Activated CD4-positive, CD25-positive, alpha-beta regulatory T cell treated with anti-CD3 and anti-CD28 coated beads, Interleukin-2, amount 50 U/mL, for 72 hours (primary cell): ENCODE data around the gene CA4.
"Not testable (repeated sequence)": the region's sequence is repeated elsewhere in the genome, so short reads cannot be mapped to it uniquely, and the experiment has no call there.

ENCODE experiments used
- DNase-seq: peaks from one replicate; pipeline ENCODE4 v3.0.0; 2021

The CA4 gene

DNA sequence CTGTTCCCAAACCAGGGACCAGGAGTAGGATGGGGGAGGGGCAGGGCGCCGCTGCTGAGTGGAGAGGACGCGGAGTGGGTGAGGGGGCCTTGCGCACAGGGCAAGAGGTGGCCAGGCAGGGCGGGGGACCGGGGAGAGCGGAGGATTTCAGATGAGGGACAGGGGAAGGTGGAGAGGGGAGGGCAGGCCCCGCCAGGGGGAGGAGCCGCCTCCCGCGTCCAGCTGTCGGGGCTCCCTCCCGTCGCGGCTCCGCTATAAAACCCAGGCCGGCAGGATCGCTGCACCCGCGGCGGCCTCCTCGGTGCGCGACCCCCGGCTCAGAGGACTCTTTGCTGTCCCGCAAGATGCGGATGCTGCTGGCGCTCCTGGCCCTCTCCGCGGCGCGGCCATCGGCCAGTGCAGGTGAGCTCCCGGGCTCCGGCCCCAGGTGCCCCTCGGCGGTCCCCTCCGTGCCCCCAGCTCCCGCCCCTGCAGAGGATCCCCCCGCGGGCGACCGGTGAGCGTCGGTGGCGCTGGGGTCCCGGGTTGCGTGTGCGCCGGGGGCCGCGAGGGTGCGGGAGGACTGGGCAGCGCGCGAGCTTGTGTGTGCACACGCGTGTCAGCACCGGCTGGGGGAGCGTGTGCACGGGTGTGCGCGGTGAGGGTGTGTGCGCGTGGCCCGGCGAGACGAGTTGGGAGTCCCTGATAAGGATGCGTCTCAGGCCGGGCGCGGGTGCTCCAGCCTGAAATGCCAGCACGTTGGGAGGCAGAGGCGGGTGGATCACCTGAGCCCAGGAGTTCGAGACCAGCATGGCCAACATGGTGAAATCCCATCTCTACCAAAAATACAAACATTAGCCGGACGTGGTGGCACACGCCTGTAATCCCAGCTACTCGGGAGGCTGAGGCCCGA is at the start of gene CA4:
CA4 (plus strand) TSS at position 283 of the 892 bp plus-strand sequence; CDS start at position 345, 62 bp downstream.
- no peak for DNase-seq

DNA sequence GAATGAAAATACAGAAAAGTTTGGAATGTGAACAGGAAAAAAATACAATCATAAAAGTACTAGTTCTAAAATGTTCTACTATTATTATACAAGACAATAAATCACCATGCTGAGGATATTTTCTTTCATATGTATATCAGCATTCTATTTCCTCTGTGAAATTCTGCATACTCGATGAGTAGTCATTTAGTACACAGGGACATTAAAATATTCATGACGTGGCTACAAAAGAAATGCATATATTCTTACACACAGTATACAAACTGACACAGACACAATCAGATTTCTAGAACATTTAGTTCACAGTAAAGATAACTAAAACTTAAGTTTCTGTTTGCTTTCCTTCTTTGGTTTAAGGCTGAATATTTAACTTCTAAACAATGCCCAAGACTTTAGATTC is 49.2 kb upstream of the CA4 start:
- not testable (repeated sequence) for DNase-seq

DNA sequence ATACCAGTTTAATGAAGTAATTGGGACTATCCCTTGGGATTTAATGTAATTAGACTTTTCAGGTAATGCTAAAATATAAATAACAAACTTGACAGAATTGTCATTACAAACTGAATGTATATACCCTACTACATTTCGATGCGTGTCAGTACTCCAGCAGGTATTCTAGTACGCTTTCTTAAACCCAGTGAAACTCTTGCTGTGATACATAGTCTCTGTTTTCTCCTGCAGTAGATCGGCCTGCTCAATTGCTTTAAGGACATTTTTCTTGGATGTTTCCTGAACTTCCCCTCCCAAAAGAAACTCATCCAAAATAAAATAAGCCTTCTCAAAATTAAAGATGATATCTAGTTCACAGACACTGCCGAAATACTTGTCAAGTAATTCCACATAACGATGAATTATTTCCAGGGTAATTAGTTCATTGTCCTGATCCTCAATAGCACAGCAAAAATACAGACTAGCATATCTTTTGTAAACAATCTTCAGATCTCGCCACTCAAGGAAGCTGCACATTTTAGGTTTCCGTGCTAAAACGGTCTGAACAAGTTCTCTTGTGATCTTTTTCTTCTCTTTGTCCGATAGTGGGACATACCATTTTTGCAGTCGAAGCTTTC is 47.6 kb upstream of the CA4 start:
- not testable (repeated sequence) for DNase-seq

DNA sequence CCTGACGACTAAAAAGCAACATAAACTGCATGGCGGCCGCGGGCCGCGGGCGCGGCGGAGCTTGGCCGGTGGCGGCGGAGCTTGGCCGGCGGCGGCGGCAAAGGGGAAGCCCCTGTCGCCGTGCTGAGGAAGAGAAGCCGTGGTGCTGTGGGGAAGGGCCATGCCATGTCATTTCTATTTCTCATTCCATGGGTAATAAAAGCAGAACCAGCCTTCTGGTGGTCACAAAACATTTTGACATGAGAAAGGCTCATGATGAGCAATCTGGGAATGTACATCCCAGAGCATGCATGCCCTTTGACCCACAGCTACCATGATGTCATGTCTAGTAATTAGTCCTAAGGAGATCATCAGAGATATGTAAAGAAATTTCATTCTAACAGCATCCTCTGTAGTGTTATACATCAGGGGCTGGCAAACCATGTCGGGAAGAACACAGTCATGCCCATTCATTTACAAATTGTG is 47.1 kb upstream of the CA4 start:
- DNase-seq: peak; percentile 46

DNA sequence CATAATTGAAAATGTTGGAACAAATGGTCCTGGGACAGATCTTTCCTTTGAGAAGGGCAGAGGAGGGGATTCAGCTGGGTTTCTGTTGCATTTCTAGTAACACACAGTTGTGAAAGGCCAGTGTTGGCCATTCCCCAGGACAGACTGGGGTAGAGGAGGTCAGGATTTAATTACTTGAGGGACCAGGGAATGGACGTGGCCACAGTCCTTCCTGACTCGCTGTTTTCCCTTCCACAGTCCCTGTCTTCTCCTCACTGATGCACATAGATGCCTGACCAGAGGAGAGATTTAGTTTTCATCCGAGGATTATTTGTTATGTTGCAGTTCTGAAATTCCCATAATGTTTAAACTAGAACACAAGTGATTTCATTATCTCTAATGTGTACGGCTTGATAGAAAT is 45.8 kb upstream of the CA4 start:
- no peak for DNase-seq

DNA sequence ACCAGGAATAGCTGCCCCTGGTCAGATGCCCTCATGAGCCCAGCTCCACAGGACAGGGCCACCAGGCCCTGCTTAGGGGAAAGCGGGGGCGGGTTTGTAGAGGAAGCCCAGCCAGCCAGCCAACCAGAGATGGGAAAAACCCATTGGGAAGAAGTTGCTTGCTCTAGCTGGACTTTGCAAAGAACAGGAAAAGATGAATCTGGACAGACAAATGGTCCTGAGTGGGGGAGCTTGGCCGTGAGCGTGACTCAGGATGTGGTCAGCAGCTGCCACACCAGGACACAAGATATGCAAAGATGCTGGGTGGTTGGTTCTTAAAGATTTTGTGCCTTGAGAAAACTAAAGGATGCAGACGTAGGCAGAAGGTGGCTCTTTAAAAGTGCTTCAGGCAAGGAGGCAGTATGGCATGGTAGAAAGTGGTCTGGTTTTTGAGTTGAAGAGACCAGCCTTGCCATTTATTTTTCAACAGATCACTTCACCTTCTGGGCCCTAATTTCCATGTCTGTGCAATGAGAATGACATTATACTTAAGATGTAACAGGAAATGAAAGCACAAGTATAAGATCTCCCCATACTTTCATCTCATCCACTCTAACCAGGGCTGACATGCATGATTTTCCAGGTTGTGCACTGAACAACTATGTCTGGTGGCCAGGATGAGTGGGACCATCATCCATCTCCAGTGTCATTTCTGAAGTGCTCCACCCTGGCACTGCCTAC is 43.3 kb upstream of the CA4 start:
- no peak for DNase-seq

DNA sequence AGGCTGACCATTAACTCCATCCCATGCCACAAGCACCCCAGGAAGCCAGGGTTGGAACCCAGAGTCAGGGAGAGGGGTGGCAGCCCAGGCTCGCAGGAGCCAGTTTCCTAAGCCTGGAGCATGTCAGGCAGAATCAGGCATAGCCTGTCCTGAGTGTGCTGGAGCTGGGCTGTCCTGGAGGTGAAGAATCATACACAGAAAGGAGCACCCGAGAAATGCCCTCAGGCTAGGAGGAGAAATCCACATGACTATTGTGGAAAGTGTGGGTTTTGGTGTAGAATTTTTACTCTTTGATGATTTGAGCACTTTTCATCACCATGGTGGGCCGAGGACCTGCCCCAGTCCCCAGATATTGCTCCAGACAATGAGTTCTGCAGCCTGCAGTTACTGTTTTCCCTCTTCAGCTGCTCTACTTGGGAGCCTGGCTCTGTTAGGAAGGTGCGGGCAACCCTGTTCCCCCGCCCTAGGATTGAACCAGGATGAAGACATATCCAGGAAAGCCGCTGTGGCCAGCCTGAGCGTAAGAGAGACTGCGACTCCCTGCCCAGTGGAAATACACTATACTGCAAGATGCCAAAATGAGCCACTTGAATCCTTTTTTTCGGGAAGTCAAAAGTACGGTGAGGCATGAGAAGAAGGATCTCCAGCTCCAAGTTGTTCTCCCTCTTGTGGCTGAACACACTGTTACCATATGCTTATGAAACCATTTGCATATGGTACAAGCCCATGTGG is 42.1 kb upstream of the CA4 start:
- no peak for DNase-seq

DNA sequence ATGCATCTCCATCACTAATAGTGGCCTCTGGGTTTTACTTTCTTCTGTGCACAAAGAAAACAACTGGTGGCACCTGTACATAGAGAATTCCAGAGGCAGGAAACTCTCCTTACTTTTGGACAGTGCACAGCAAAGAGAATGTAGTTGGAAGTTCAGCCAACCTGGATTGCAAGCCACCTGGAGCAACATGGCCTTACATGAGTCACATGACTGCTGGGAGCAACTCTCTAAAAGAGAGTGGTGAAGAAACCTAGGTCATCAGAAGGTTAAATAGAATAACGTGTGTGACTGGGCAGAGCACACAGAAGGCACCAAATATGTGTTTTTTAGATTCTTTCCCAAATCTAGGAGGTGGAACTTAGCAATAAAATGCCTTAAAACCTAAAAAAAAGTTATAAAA is 41.5 kb upstream of the CA4 start:
- DNase-seq: not testable (repeated sequence)

DNA sequence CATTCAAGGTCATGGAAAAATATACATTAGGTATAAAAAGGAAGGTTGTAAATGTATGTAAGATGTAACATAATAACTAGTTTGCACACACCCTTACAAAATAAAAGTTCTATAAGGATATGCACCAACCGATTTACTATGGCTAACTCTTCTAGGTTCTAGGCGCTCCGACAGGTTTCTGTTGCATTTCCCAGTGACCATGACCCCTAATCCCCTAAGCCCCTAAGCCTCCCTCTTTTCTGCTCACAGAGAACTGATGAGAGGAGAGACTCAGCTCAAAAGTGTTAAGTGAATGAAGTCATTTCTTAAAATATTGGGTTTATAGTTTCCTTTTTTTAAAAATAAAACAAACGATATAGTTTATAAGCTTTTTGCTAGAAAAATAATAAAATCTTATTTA is 41.1 kb upstream of the CA4 start:
- no peak for DNase-seq

DNA sequence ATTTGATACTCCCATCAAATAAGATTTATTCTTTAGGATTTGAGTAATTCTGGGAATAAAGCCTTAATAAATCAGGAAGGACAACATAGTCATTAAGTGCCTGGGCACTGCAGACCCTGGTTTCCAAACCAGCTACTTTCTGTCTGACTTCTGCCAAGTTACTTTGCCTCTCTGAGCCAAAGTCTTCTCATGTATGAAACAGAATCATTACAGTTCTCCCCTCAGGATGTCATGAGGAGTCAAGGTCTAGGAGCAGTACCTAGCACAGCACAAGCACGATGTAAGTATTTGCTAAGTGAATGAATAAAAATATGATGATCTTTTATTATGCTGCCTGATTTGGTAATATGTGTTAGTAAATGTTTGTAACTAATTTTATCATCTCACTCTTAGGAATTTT is 40.6 kb upstream of the CA4 start:
- DNase-seq: no peak

DNA sequence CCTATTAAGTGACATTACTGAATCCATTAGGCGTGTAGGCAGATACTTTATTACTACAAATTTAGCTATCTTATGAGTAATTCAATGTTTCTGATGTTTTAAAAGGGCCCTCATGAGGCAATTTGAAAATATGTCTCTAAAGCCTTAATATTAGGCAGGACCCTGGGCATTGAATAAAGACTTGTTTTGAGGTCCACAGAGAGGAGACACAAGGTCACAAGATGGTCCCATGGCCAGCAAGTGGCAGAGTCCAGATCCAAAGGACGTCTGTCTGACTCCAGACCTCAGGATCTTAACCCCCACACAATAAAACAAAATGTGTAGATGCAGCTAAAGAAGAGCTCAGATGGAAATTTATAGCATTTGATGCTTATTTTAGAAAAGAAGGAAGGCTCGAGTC is 39.2 kb upstream of the CA4 start:
- no peak for DNase-seq

DNA sequence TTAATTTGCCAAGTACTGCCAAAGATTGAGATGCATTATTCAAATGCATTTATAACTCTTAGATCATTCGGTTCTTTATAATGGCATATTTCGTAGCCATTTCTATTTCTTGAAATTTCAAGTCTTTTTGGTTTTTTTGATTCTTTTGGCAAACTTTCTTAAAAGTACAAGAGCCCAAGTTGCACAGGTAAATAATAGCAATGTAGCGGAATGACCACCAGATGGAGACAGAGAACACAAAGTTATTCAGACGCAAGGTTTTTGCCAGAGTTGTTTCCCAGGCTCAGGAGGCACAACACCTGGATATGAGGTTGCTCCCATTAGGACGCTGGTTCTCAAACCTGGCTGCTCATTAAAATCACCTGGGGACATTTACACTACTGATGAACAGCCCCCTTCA is 38.1 kb upstream of the CA4 start:
- not testable (repeated sequence) for DNase-seq

DNA sequence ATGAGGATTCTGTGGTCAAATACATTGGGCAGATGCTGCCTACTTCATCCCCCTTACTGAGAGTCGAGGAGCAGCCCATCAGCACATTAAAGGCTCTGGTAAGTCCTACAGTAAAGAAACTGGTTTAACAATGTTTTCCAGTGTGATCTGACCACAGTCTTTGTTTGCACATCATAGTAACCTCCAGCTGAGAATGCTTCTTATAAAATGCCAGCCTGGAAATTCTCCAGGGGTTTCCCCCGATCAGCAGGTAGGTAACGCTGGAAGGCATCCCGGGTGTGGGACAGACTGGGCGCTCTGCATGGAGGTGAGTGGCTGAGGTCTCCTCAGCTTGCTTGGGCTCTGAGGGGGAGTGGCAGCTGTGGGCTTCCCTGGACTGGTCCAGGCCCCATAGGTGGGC is 34.4 kb upstream of the CA4 start:
- DNase-seq: not testable (repeated sequence)

DNA sequence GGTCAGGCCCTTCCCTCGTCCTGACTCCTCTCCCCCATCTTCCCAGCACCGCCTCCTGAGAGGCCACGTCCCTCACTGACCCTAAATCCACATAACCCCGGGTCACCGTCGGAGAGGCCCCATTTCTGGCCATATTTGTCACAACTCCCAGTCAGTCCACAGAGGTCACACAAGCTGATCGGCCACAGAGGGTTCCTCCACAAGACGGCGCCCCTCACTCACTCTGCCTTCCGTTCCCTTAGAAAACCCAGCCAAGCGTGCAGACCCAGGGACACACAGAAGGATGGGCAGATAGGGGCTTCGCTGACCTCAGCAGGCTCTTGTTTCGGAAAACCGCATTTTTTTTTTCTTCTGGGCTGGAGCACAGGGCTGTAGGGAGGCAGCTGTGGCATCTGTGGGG is 33.6 kb upstream of the CA4 start:
- DNase-seq: not testable (repeated sequence)

DNA sequence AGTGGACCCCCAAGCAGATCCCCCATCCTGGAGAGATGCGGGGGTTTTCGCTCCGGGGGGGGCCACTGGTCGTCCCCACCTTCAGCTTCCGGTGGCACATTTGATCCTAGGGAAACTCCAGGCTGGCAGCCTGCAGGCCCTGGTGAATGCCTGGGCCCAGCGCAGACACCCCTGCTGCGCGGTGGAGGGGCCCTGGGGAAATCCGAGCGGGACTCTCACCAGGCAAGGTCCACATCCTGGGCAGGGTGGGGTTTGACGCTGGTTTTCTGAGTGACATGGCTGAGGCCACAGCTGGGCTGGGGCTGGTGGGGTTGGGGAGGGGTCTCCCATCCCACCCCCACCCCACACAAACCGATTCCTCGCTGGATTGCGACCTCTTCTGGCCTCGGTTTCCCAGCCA is 30.6 kb upstream of the CA4 start:
- not testable (repeated sequence) for DNase-seq

DNA sequence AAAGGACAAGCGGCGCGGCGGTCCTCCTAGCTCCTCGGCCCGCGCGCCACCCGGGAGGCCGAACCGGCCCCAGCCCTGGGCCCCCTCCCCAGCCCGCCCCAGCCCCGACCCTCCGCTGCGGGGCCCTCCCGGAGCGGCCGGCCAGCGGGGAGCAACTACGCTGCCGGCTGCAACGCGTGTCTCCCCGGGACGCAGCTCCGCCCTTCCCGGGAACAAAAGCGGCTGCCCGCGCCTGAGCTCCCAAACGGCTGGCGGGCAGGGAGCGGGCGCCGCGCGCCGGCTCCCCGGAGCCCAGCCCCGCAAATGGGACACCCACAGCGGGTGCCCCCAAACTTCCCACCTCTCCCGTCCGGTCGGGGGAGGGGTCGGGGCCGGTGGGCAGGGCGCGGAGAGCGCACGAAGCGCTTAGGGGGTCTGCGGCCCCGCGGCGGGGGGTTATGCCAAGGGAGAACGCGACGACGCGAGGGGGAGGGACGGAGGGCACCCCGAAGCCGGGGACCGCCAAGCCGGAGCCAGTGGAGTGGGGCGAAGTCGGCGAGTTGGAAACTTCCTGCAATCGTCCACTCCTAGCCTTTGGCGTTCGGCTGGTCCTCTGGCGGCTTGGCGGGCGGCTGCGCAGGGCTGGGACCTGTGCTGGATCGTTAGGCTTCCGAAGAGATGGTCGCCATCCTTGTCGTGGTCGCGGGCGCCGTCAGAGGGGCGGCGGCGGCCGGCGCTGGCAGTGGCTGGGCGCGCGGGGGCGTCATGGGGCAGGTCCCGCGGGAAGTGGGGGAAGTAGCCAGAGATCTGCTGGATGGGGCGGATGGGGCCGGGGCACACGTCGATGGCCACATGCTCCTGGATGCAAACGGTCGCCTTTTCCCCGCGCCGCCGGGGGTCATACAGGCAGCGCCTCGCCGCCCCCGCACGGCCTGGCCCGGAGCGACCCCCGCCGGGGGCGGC is 29.7 kb upstream of the CA4 start:
- not testable (repeated sequence) for DNase-seq

DNA sequence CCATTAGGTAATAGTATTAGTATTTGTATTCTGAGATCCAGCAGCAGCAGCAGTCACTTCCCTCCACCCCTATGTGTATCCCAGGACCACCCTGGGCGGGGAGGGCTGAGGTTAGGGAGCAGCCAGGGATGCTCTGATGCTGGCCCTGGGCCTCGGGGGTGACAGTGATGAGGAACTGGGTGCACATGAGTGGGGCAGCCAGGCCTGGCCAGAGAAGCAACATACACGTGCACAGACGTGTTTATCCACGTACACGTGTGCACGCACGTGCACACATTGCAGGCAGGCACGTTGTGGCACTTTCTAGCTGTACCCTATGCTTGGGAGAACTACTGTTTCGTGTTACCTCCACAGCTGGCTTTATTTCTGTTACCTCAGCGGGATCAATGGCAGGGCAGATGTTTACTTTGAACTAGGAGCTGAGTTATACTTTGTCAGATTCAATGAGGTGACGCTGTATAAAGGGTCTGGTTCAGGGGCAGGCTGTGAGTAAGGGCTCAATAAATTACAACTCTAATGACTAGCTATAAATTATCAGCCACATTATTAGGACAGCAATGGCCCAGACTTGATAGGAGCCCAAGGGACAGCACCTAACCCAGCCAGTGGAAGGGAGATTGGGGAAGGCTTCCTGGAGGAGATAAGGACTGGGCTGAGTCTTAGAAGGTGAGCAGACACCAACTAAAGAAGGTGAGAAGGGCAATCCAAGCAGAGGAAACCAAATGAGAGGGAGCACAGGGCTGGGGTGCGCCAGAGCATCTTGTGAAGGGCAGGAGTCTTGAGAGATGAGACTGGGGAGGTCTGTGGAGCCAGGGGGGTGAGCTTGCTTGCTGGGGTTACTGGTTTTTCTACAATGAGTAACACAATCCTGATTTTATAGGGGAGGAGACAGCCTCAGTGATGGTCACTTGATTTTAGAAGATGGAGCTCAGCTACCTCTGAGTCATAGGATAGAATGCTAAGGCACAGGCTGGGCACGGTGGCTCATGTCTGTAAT is 22.4 kb upstream of the CA4 start:
- no peak for DNase-seq

DNA sequence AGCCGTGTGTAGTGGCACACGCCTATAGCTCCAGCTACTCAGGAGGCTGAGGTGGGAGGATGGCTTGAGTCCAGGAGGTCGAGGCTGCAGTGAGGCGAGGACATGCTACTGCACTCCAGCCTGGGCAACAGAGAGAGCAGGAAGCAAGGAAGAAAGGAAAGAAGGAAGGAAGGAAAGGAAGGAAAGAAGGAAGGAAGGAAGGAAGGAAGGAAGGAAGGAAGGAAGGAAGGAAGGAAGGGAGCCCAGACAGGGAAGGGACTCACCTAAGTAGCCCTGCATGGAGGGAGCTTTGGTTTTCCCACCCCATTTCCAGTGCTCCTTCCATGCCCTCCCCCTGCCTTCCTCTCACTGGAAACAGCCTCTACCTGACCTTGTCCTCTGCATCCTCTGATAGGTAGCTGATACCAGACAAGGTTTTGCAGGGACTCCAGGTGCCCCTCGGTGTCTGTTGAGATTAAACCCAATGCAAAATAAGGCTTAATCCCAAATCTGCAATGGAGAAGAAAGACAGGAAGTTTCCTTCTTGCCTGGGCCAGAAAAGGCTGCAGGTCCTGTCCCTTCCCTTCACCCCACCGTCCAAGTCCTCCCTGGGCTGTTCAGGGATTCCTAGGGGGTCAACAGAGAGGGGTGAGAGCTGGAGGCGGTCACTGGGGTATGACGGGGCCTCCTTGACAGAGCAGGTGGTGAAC is 21.5 kb upstream of the CA4 start:
- no peak for DNase-seq

DNA sequence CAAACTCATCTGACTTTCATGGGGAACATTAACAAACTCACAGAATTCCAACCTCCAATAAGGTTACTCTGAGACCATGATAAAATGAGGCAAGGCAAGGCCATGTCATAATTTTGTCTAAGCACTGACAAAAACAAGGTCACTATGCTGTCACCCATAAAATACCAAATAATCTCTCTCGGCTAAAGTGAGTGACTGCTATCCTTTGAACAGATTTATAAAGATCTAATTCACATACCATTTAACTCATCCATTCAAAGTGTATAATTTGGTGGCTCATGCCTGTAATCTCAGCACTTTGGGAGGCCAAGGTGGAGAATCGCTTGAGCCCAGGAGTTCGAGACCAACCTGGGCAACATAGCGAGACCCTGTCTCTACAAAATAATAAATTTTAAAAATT is 20.6 kb upstream of the CA4 start:
- DNase-seq: no peak

DNA sequence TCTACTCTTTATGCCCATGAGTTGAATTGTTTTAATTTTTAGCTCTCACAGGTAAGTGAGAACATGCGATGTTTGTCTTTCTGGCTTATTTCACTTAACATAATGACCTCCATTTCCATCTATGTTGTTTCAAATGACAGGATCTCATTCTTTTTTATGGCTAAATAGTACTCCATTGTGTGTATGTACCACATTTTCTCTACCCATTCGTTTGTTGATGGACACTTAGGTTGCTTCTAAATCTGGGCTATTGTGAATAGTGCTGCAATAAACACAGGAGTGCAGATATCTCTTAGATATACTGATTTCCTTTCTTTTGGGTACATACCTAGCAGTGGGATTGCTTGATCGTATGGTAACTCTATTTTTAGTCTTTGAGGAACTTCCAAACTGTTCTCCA is 19.3 kb upstream of the CA4 start:
- DNase-seq: no peak
